ENCODE measurements around the gene CZIB.

The CZIB gene

GRCh38 chr1:53220171-53220961 is at the start of gene CZIB:
Gene CZIB (minus strand): TSS chr1:53220634. CDS start chr1:53220575, 59 bp downstream.
- ATAC-seq (peak; percentile 95), DNase-seq (peak; percentile 94 to 96)
- Mint-ChIP-seq H3K4me3 (peak within 1 kb of the TSS; percentile 90), H3K9me3 (no peaks in the 10 kb centered on the region), H3K27me3 (no peaks in the 10 kb centered on the region), H3K4me1 (peaks cover 29% of the 10 kb centered on the region), H3K27ac (peak within 1 kb of the TSS; percentile 98)

- DNase-seq (no peak), ATAC-seq (peak; percentile 53)
- no peak overlapping the region for H3K27ac Mint-ChIP-seq
- H3K4me3 Mint-ChIP-seq = no peak overlapping the region
- H3K9me3 Mint-ChIP-seq = no peaks in the 10 kb centered on the region
- H3K27me3 Mint-ChIP-seq = no peaks in the 10 kb centered on the region
- H3K4me1 Mint-ChIP-seq = no peaks in the 10 kb centered on the region
Observed at GRCh38 chr1:53270107-53270506, 49.7 kb upstream of the CZIB start.

GRCh38 chr1:53267761-53268160 is 47.3 kb upstream of the CZIB start:
- DNase-seq = no peak
- no peaks in the 10 kb centered on the region for H3K4me1 Mint-ChIP-seq
- H3K27ac Mint-ChIP-seq = no peak overlapping the region
- no peak overlapping the region for H3K4me3 Mint-ChIP-seq
- ATAC-seq = no peak
- no peaks in the 10 kb centered on the region for H3K27me3 Mint-ChIP-seq
- no peaks in the 10 kb centered on the region for H3K9me3 Mint-ChIP-seq

DNA sequence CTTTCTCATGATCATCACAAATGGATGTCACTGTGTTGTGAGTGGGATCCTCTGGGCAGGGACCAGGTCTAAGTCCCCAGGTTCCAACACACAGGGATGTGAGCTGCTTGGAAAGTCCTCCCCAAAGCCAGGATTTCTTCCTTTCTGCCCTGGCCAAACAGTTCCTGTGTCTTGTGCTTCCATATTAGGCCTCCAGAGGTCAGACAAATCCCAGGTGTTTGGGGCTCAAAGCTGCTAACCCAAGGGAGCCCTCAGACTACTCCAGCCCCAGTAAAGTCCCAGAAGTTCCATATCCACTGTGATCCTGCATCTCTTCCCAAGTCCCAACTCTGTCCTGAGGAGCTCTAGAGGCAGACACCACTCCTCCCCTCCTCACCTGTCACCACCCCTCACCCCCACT is 45.6 kb upstream of the CZIB start:
- DNase-seq (no peak), ATAC-seq (no peak)
- H3K4me1 Mint-ChIP-seq = no peaks in the 10 kb centered on the region
- H3K4me3 Mint-ChIP-seq = no peak overlapping the region
- H3K27me3 Mint-ChIP-seq = no peaks in the 10 kb centered on the region
- no peaks in the 10 kb centered on the region for H3K9me3 Mint-ChIP-seq
- H3K27ac Mint-ChIP-seq = peak overlapping the region in 1 of 2 donors; percentile 29

GRCh38 chr1:53265581-53265980 is 45.1 kb upstream of the CZIB start:
- Mint-ChIP-seq H3K4me1 (no peaks in the 10 kb centered on the region), H3K27me3 (no peaks in the 10 kb centered on the region), H3K4me3 (no peak overlapping the region), H3K27ac (no peak overlapping the region), H3K9me3 (no peaks in the 10 kb centered on the region)
- ATAC-seq (no peak), DNase-seq (no peak)

- ATAC-seq (no peak), DNase-seq (no peak)
- Mint-ChIP-seq H3K4me3 (no peak overlapping the region), H3K9me3 (no peaks in the 10 kb centered on the region), H3K4me1 (no peaks in the 10 kb centered on the region), H3K27ac (no peak overlapping the region), H3K27me3 (no peaks in the 10 kb centered on the region)
Observed at GRCh38 chr1:53264048-53264447, 43.6 kb upstream of the CZIB start.

GRCh38 chr1:53262000-53262399 is 41.6 kb upstream of the CZIB start:
- Mint-ChIP-seq H3K9me3 (no peaks in the 10 kb centered on the region), H3K4me1 (no peaks in the 10 kb centered on the region), H3K4me3 (no peak overlapping the region), H3K27me3 (no peaks in the 10 kb centered on the region), H3K27ac (no peak overlapping the region)
- ATAC-seq (no peak), DNase-seq (no peak)

DNA sequence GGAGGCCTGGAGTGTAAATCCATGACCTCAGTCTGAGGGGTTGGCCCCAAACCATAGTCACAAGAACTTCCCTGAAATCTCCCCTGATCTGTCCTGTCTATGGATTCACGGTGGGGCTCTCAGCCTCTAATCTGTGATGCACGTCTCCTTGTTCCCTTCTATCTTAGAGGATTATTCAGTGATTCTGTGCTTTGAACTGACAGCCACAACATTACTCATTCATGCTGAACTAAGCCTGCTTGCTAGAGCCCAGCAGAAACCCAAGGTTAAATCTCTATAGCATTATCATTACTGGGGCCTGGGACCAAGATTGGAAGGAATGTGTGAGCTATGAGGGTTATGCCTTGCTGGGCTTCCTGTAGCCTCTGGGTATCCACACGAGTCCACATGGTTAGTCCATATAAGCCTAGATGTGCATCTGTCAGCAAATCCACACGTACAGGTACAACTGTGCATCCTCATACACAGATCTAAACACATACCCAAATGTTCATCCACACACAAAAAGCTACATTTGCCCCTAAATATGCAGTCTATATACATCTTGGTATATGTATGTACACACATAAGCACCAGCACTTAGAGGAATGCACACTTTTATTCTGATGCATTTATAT is 40.3 kb upstream of the CZIB start:
- Mint-ChIP-seq H3K4me3 (no peak overlapping the region), H3K27me3 (no peaks in the 10 kb centered on the region)
- no peak for ATAC-seq

DNA sequence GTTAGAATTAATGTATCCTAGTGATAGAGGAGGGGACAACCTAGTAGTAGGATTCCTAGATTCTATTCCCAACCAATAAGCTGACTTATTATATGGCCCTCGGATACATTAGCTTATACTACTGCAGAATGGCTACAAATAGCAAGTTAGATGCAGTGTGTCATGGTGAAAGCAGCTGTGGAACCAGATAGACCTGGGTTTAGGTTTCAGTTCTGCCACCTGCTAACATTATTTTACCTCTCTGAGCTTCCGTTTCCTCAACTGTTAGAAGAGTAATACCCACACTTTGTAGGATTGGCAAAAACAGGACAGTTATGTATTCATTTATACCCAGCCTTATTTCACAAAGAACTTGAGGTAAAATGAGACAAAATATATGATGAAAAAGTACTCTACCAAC is 39.5 kb upstream of the CZIB start:
- H3K4me1 Mint-ChIP-seq = no peaks in the 10 kb centered on the region
- ATAC-seq = no peak
- no peak overlapping the region for H3K27ac Mint-ChIP-seq
- no peak for DNase-seq
- no peaks in the 10 kb centered on the region for H3K9me3 Mint-ChIP-seq
- no peaks in the 10 kb centered on the region for H3K27me3 Mint-ChIP-seq
- no peak overlapping the region for H3K4me3 Mint-ChIP-seq

More for the DNA sequence above, 40.3 kb upstream of the CZIB start:
- Mint-ChIP-seq H3K27ac (peak overlapping the region; percentile 6 to 19), H3K4me1 (no peaks in the 10 kb centered on the region), H3K9me3 (no peaks in the 10 kb centered on the region)
- DNase-seq = no peak

GRCh38 chr1:53258216-53258615 is 37.8 kb upstream of the CZIB start:
- H3K4me3 Mint-ChIP-seq = no peak overlapping the region
- H3K27ac Mint-ChIP-seq = no peak overlapping the region
- H3K4me1 Mint-ChIP-seq = no peaks in the 10 kb centered on the region
- H3K27me3 Mint-ChIP-seq = no peaks in the 10 kb centered on the region
- DNase-seq (no peak), ATAC-seq (no peak)
- no peaks in the 10 kb centered on the region for H3K9me3 Mint-ChIP-seq

- H3K9me3 Mint-ChIP-seq = no peaks in the 10 kb centered on the region
- DNase-seq (no peak), ATAC-seq (no peak)
- no peaks in the 10 kb centered on the region for H3K4me1 Mint-ChIP-seq
- H3K27ac Mint-ChIP-seq = no peak overlapping the region
- H3K4me3 Mint-ChIP-seq = no peak overlapping the region
- H3K27me3 Mint-ChIP-seq = no peaks in the 10 kb centered on the region
Observed at GRCh38 chr1:53257454-53258081, 37.1 kb upstream of the CZIB start.

DNA sequence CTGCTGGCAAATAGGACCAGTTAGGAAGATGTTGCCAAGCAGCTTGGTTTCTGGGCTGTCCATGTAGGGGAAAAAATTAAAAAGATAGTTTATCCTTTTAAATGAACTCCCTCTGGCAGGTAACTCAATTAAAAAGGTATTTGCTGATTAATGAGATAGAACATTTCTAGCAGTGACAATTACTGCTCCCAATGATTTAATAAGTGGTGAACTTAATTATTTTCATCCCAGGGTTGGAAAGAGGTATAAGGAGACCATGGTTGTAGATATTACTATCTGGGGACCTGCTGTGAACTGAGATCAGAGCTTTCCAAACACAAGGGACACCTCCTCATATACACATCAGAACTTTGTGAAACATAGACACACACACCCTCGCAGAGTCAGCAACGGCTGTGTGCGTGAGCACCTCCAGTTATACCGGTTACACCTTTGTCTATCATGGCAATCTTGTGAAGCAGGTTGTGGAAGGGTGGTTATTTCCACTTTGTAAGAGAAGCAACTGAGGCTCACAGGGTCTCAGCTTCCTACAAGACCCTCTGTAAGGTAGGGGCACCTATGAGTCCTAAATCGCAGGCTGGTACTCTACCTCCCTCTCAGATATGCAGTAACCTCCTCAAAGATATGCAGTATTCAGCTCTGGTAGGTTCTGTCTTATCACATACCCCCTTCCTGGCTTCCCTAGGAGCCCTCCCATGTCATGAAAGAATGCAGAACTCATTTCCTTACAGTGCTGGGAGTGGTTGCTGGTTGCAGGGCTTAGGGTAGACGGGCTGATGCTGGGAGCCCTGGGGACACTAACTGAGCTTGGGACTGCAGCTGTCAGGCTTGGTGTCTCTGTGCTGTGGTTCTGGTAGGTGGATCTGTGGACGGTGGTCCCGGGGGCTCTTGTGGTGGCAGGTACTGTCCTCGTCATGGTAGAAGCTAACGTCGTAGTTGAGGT is 36.3 kb upstream of the CZIB start:
- DNase-seq (no peak), ATAC-seq (no peak)
- Mint-ChIP-seq H3K4me1 (no peaks in the 10 kb centered on the region), H3K4me3 (no peak overlapping the region), H3K27ac (peak overlapping the region in 1 of 2 donors; percentile 9), H3K9me3 (no peaks in the 10 kb centered on the region), H3K27me3 (no peaks in the 10 kb centered on the region)

DNA sequence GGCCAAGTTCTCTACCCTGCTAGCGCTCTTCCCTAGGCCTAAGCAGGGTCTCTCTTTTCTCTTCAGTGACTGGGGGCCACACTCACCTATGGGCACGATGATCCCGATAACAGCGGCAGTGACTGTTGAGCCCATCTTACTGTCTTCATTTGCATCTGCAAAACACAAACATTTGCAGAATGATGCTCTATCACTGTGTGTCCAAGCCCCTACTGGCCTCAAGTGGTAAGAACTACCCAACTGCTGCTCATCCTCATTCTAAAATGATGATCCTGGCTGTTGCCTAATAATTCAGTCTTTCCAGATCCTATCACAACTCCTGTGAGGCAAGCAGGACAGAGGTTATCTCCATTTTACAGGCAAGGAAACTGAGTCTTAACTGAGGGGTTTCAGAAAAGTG is 34.6 kb upstream of the CZIB start:
- no peak for ATAC-seq
- Mint-ChIP-seq H3K9me3 (no peaks in the 10 kb centered on the region), H3K4me3 (no peak overlapping the region), H3K4me1 (no peaks in the 10 kb centered on the region), H3K27ac (no peak overlapping the region), H3K27me3 (no peaks in the 10 kb centered on the region)
- DNase-seq = no peak

- ATAC-seq (no peak), DNase-seq (no peak)
- no peaks in the 10 kb centered on the region for H3K4me1 Mint-ChIP-seq
- H3K9me3 Mint-ChIP-seq = no peaks in the 10 kb centered on the region
- H3K4me3 Mint-ChIP-seq = no peak overlapping the region
- H3K27ac Mint-ChIP-seq = peak overlapping the region in 1 of 2 donors; percentile 62
- no peaks in the 10 kb centered on the region for H3K27me3 Mint-ChIP-seq
Observed at GRCh38 chr1:53254011-53254640, 33.7 kb upstream of the CZIB start.

DNA sequence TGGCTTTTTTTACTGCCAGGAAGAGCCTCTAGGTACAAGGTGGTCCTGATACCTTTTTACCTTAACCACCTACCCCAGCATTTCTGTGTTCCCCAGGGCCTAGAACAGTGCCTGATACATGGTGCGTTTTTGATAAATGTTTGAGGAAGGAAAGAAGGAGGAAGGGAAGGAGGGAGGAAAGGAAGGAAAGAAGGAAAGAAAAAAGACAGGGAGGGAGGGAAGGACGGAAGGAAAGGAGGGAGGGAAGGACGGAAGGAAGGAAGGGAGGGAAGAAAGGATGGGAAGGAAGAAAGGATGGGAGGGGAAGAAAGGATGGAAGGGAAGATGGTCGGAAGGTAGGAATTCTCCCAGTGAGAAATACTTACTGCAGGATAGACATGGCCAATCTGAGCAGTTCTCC is 29.9 kb upstream of the CZIB start:
- Mint-ChIP-seq H3K9me3 (no peaks in the 10 kb centered on the region), H3K27me3 (no peaks in the 10 kb centered on the region), H3K27ac (no peak overlapping the region), H3K4me3 (no peak overlapping the region), H3K4me1 (no peaks in the 10 kb centered on the region)
- DNase-seq = no peak
- ATAC-seq = no peak

Measured in stimulated activated naive CD8-positive, alpha-beta T cell treated with anti-CD3 and anti-CD28 coated beads, Interleukin-15, amount 100 ng/mL, for 72 hours (primary cell).